ENCODE data around the gene AP1G2. TPM values are rescaled to one million over a fixed set of nuclear protein-coding genes. Genes with fewer than 3 reads are reported as not detected.
A peak's percentile ranks its signal among the peaks of the same experiment; 100 is the strongest.

The AP1G2 gene, protein sequence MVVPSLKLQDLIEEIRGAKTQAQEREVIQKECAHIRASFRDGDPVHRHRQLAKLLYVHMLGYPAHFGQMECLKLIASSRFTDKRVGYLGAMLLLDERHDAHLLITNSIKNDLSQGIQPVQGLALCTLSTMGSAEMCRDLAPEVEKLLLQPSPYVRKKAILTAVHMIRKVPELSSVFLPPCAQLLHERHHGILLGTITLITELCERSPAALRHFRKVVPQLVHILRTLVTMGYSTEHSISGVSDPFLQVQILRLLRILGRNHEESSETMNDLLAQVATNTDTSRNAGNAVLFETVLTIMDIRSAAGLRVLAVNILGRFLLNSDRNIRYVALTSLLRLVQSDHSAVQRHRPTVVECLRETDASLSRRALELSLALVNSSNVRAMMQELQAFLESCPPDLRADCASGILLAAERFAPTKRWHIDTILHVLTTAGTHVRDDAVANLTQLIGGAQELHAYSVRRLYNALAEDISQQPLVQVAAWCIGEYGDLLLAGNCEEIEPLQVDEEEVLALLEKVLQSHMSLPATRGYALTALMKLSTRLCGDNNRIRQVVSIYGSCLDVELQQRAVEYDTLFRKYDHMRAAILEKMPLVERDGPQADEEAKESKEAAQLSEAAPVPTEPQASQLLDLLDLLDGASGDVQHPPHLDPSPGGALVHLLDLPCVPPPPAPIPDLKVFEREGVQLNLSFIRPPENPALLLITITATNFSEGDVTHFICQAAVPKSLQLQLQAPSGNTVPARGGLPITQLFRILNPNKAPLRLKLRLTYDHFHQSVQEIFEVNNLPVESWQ
- 10 to 100 TPM; 36.4 to 61.7 TPM for total RNA-seq

DNA sequence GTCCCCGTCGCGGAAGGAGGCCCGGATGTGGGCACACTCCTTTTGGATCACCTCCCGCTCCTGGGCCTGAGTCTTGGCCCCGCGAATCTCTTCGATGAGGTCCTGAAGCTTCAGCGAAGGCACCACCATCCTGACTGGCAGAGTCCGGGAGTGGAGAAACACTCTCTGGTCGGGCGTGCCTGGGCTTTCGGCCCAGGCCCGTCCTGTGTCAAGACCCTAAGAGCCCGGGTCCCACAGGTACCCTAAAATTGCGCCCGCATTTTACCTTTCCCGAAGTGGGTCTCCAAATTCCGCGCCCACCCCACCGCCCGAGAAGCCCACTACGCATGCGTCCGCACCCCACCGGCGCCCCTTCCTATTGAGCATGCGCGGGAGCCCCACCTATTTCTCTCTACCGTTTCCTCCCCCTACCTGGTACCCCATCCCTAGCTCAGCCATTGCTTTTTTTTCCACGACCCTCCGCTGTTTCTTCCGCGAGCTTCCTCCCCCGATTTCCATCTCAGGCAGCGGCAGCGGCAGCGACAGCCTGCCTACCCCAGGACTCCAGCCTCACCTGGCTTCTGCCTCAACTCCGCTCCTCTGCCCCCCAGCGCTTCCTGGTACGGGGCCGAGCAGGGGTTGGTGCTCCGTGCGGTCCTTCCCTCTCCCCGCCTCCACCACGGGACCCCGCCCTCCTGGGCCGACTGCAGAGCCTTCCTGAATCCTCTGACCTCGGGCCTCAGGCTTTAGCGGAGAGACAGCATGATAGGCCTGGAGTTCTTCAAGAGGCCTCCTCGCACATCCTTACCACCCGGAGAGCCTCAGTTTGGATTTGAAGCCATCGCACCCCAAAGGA is at the start of gene AP1G2:
Gene AP1G2 (minus strand): TSS at position 606 of the 835 bp plus-strand sequence. CDS start 477 bp downstream, at position 129.
- no peaks in the 10 kb centered on the region for H3K36me3 ChIP-seq
- peaks cover 0 to 15% of the 10 kb centered on the region in 2 donors for H3K4me1 ChIP-seq (ENCODE audit: control insufficient read depth in 1 of 2, low read depth in 2 of 2)
- no peak within 1 kb of the TSS for H3K27ac ChIP-seq
- TF ChIP-seq, protein P1, sequence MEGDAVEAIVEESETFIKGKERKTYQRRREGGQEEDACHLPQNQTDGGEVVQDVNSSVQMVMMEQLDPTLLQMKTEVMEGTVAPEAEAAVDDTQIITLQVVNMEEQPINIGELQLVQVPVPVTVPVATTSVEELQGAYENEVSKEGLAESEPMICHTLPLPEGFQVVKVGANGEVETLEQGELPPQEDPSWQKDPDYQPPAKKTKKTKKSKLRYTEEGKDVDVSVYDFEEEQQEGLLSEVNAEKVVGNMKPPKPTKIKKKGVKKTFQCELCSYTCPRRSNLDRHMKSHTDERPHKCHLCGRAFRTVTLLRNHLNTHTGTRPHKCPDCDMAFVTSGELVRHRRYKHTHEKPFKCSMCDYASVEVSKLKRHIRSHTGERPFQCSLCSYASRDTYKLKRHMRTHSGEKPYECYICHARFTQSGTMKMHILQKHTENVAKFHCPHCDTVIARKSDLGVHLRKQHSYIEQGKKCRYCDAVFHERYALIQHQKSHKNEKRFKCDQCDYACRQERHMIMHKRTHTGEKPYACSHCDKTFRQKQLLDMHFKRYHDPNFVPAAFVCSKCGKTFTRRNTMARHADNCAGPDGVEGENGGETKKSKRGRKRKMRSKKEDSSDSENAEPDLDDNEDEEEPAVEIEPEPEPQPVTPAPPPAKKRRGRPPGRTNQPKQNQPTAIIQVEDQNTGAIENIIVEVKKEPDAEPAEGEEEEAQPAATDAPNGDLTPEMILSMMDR (IDR thresholded peaks at IDR 0.05): no peak
- DNase-seq (ENCODE audit: low spot score): no peak
- no peaks in the 10 kb centered on the region for H3K9me3 ChIP-seq
- H3K27me3 ChIP-seq (replicated peaks; ENCODE audit: insufficient read depth): no peaks in the 10 kb centered on the region
- peak within 1 kb of the TSS; percentile 80 for H3K4me3 ChIP-seq
- ATAC-seq (ENCODE audit: insufficient number of reproducible peaks, low FRiP score, low read depth): no peak

DNA sequence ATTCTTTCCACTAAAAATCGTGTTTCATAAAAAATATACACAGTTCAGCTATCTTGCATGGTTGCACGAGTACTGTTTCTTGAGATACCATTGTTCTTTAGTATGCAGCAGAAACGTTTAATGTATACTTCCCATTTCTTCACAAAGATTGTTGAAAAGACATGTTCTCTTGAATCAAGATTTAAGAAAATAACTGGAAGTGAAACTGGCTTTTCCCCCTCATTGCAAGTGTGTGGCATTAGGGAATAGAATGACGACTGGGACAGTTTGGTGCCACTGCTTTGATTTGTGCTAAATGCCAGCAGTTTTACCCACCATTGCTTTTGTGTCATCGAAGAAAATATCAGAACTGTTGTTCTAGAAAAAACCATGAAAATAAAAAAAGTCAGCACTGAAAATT is 48.3 kb upstream of the AP1G2 start:
- Histone ChIP-seq H3K27me3 (replicated peaks; ENCODE audit: insufficient read depth) (no peaks in the 10 kb centered on the region), H3K4me3 (no peak overlapping the region), H3K4me1 (ENCODE audit: control insufficient read depth in 1 of 2, low read depth in 2 of 2) (no peaks in the 10 kb centered on the region), H3K27ac (no peak overlapping the region), H3K9me3 (no peaks in the 10 kb centered on the region), H3K36me3 (no peaks in the 10 kb centered on the region)
- DNase-seq (ENCODE audit: low spot score) (no peak), ATAC-seq (ENCODE audit: insufficient number of reproducible peaks, low FRiP score, low read depth) (no peak)
- TF ChIP-seq, protein P1 (IDR thresholded peaks at IDR 0.05): no peak

DNA sequence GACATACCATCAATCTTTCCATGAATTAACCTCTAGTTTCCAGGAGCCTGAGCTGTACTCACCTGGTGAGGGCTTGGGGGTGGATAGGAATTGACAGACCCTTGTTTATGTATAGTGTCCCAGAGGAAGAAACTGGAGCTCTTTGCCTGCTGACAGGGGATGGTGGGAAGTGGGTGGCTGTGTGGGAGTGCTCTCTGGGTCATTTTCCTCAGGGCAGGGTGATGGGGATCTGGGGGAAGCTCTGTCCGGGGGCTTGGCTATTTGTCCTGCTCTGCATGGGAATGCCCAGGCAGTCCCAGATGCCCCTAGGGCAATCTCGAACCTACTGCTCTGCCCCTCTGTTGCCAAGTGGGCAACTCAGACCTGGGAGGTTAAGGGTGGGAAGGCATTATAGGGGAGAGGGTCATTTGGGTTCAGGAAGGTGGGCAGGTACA is 46.8 kb upstream of the AP1G2 start:
- TF ChIP-seq, protein P1 (IDR thresholded peaks at IDR 0.05): no peak
- no peaks in the 10 kb centered on the region for H3K9me3 ChIP-seq
- ATAC-seq (ENCODE audit: insufficient number of reproducible peaks, low FRiP score, low read depth): no peak
- H3K27ac ChIP-seq: no peak overlapping the region
- H3K4me3 ChIP-seq: no peak overlapping the region
- H3K4me1 ChIP-seq (ENCODE audit: control insufficient read depth in 1 of 2, low read depth in 2 of 2): no peaks in the 10 kb centered on the region
- no peak for DNase-seq (ENCODE audit: low spot score)
- H3K36me3 ChIP-seq: no peaks in the 10 kb centered on the region
- H3K27me3 ChIP-seq (replicated peaks; ENCODE audit: insufficient read depth): no peaks in the 10 kb centered on the region

DNA sequence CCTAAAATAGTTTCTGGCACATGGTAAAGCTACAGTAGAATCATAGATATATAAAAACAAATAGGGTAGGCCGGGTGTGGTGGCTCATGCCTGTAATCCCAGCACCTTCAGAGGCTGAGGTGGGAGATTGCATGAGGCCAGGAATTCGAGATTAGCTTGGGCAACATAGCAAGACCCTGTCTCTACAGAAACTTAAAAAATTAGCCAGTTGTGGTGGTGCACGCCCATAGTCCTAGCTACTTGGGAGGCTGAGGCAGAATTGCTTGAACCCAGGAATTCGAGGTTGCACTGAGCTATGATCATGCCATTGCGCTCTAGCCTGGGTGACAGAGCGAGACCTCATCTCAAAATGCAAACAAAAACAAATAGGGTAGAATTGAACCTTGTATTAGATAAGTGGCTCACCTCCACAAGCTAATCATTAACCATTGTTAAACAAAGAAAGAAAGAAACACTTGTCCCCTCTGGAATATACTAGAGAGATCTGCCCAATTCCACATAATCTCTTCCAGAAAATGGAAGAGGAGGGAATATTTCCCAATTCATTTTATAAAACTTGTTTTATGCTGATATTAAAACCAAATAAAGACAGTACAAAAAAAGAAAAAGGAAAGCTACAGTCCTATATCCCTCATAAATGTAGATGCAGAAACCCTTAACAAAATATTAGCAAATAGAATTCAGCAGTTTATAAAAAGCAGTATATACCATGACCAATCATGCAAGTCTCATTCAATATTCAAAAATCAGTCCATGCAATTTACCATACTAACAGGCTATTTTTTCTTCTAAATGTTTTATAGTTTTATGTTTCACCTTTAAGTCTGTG is 45.9 kb upstream of the AP1G2 start:
- TF ChIP-seq, protein P1 (IDR thresholded peaks at IDR 0.05): no peak
- no peak overlapping the region for H3K27ac ChIP-seq
- H3K4me3 ChIP-seq: no peak overlapping the region
- DNase-seq (ENCODE audit: low spot score): no peak
- ATAC-seq (ENCODE audit: insufficient number of reproducible peaks, low FRiP score, low read depth): no peak
- H3K4me1 ChIP-seq (ENCODE audit: control insufficient read depth in 1 of 2, low read depth in 2 of 2): no peaks in the 10 kb centered on the region
- H3K9me3 ChIP-seq: no peaks in the 10 kb centered on the region
- H3K36me3 ChIP-seq: no peaks in the 10 kb centered on the region
- H3K27me3 ChIP-seq (replicated peaks; ENCODE audit: insufficient read depth): no peaks in the 10 kb centered on the region

All from thoracic aorta (tissue), 2 donors.